22Rv1 (cell line): ENCODE measurements around the gene LITAF.

ENCODE experiments used
- CTCF ChIP-seq: fragments of 450-650 bp; IDR thresholded peaks from 2 replicates; pipeline ENCODE4 v1.5.1; 2017; ENCODE audit warnings: mild to moderate bottlenecking
- ZFX ChIP-seq: fragments of 450-650 bp; IDR thresholded peaks from 2 replicates; pipeline ENCODE4 v1.6.1; 2017; ENCODE audit warnings: antibody characterized with exemption, borderline replicate concordance

GRCh38 chr16:11561856-11562255 lies 24.9 kb downstream of the LITAF start:
- TF ChIP-seq CTCF, result no peak
- no peak for TF ChIP-seq ZFX
